Mesenchymal stem cell (in vitro differentiated cells and primary cell): ENCODE measurements around the gene TYSND1.

Experiments used
- DNase-seq: peaks from one replicate; pipeline ENCODE4 v3.0.0-alpha.2; 2013
- H2AFZ ChIP-seq: one replicate; pipeline ENCODE4 v1.6.1; 2013; ENCODE audit warnings: low read depth, mild to moderate bottlenecking, control low read depth, inconsistent platforms, low read length, moderate library complexity
- H2AK5ac ChIP-seq: 2 replicates; pipeline ENCODE4 v1.6.1; 2013; ENCODE audit warnings: low read length, moderate library complexity, mild to moderate bottlenecking, inconsistent platforms; ENCODE audit not compliant: severe bottlenecking
- H2BK120ac ChIP-seq: one replicate; pipeline ENCODE4 v1.6.1; 2013; ENCODE audit warnings: low read depth, mild to moderate bottlenecking, inconsistent platforms, low read length, moderate library complexity
- H2BK12ac ChIP-seq, 2 experiments: one replicate each; pipeline ENCODE4 v1.6.1; 2013; ENCODE audit warnings: inconsistent platforms in 2 of 2, low read length in 2 of 2, mild to moderate bottlenecking in 2 of 2, moderate library complexity in 2 of 2, control low read depth in 1 of 2
- H2BK15ac ChIP-seq: one replicate; pipeline ENCODE4 v1.6.1; 2013; ENCODE audit warnings: mild to moderate bottlenecking, low read depth, inconsistent platforms; ENCODE audit not compliant: poor library complexity, severe bottlenecking
- H2BK5ac ChIP-seq: 2 replicates; pipeline ENCODE4 v1.6.1; 2013; ENCODE audit warnings: low read depth, mild to moderate bottlenecking, low read length, control low read depth, inconsistent platforms; ENCODE audit not compliant: poor library complexity, severe bottlenecking
- H3K14ac ChIP-seq, 2 experiments: one replicate each; pipeline ENCODE4 v1.6.1; 2013; ENCODE audit warnings: inconsistent platforms in 2 of 2, low read length in 2 of 2, control low read depth in 1 of 2, mild to moderate bottlenecking in 1 of 2, moderate library complexity in 1 of 2
- H3K18ac ChIP-seq, 2 experiments: one replicate each; pipeline ENCODE4 v1.6.1; 2013; ENCODE audit warnings: inconsistent platforms in 2 of 2, low read length in 2 of 2, control low read depth in 1 of 2, low read depth in 1 of 2, mild to moderate bottlenecking in 1 of 2
- H3K23ac ChIP-seq, 2 experiments: one replicate each; pipeline ENCODE4 v1.6.1; 2013; ENCODE audit warnings: inconsistent platforms in 2 of 2, low read length in 2 of 2, mild to moderate bottlenecking in 2 of 2, moderate library complexity in 2 of 2, control low read depth in 1 of 2
- H3K27ac ChIP-seq: 2 replicates; pipeline ENCODE4 v1.5.1; 2013; ENCODE audit warnings: mild to moderate bottlenecking, moderate library complexity, low read length, control low read depth, inconsistent platforms; ENCODE audit not compliant: poor library complexity, severe bottlenecking
- H3K27me3 ChIP-seq, 2 experiments: 2 replicates each; pipeline versions ENCODE4 v1.6.1 to v1.7.0; 2013; ENCODE audit warnings: low read length in 2 of 2, mild to moderate bottlenecking in 2 of 2, moderate library complexity in 2 of 2, control low read depth in 1 of 2, inconsistent platforms in 1 of 2; ENCODE audit not compliant: control insufficient read depth in 1 of 2, insufficient read depth in 1 of 2
- H3K36me3 ChIP-seq, 2 experiments: 2 replicates each; pipeline versions ENCODE4 v1.6.1 to v1.7.0; 2013; ENCODE audit warnings: low read length in 2 of 2, control low read depth in 1 of 2, inconsistent platforms in 1 of 2, low read depth in 1 of 2, mild to moderate bottlenecking in 1 of 2; ENCODE audit not compliant: insufficient read depth in 2 of 2, control insufficient read depth in 1 of 2
- H3K4ac ChIP-seq, 2 experiments: one replicate each; pipeline ENCODE4 v1.6.1; 2013; ENCODE audit warnings: inconsistent platforms in 2 of 2, low read length in 2 of 2, mild to moderate bottlenecking in 2 of 2, moderate library complexity in 2 of 2, control low read depth in 1 of 2, low read depth in 1 of 2
- H3K4me1 ChIP-seq: 2 replicates; pipeline ENCODE4 v1.6.1; 2013; ENCODE audit warnings: low read depth, low read length, control low read depth; ENCODE audit not compliant: control insufficient read depth, insufficient read depth
- H3K4me2 ChIP-seq: 2 replicates; pipeline ENCODE4 v1.6.1; 2013; ENCODE audit warnings: low read length, mild to moderate bottlenecking, inconsistent platforms; ENCODE audit not compliant: poor library complexity, severe bottlenecking
- H3K4me3 ChIP-seq, 2 experiments: 2 replicates each; pipeline versions ENCODE4 v1.5.1 to v1.7.0; 2013; ENCODE audit warnings: low read length in 2 of 2, mild to moderate bottlenecking in 2 of 2, control low read depth in 1 of 2, low read depth in 1 of 2; ENCODE audit not compliant: insufficient read depth in 1 of 2
- H3K79me1 ChIP-seq: replicated peaks from 2 replicates; pipeline ENCODE4 v1.6.1; 2013; ENCODE audit warnings: mild to moderate bottlenecking, control low read depth, low read length, inconsistent platforms; ENCODE audit not compliant: poor library complexity, severe bottlenecking
- H3K9ac ChIP-seq: 2 replicates; pipeline ENCODE4 v1.7.0; 2013; ENCODE audit warnings: mild to moderate bottlenecking, low read length, moderate library complexity
- H3K9me3 ChIP-seq: 2 replicates; pipeline ENCODE4 v1.7.0; 2013; ENCODE audit warnings: mild to moderate bottlenecking, low read length; ENCODE audit not compliant: control insufficient read depth
- H4K8ac ChIP-seq: one replicate; pipeline ENCODE4 v1.6.1; 2013; ENCODE audit warnings: inconsistent platforms, mild to moderate bottlenecking, low read length, moderate library complexity
- H4K91ac ChIP-seq: one replicate; pipeline ENCODE4 v1.6.1; 2013; ENCODE audit warnings: mild to moderate bottlenecking, low read length, inconsistent platforms
- WGBS: methylation state at CpG from one replicate; pipeline ENCODE4 v1.1.7; 2013; ENCODE audit warnings: mixed read lengths; 5-methylcytosine and 5-hydroxymethylcytosine counted together

The TYSND1 gene

GRCh38 chr10:70169649-70170364 is 23.3 kb upstream of the TYSND1 start:
- Histone ChIP-seq H2AK5ac (peak overlapping the region; percentile 71), H2BK5ac (no peak overlapping the region), H3K4me3 (peak overlapping the region; percentile 98 to 99), H3K14ac (peak overlapping the region in 1 of 2 experiments; percentile 44), H3K9me3 (no peaks in the 10 kb centered on the region), H4K8ac (peak overlapping the region; percentile 94), H4K91ac (peak overlapping the region; percentile 52), H3K9ac (peak overlapping the region; percentile 99), H2AFZ (no peak overlapping the region), H2BK120ac (peak overlapping the region; percentile 56), H3K27ac (peak overlapping the region; percentile 70), H2BK12ac (no peak overlapping the region), H3K4me2 (peak overlapping the region; percentile 82), H3K36me3 (peaks cover 0 to 29% of the 10 kb centered on the region in 2 experiments), H3K4me1 (peaks cover 4% of the 10 kb centered on the region), H3K4ac (peak overlapping the region; percentile 35 to 98), H3K79me1 (no peaks in the 10 kb centered on the region), H3K18ac (peak overlapping the region; percentile 85 to 98), H3K23ac (peak overlapping the region in 1 of 2 experiments; percentile 89), H3K27me3 (no peaks in the 10 kb centered on the region), H2BK15ac (no peak overlapping the region)
- DNase-seq: peak; percentile 45
- WGBS: 1% methylated on average over 39 of the region's 40 CpGs

- no peaks in the 10 kb centered on the region for H3K79me1 ChIP-seq
- H3K18ac ChIP-seq: no peak overlapping the region
- no peak overlapping the region for H2BK12ac ChIP-seq
- peaks cover 0 to 37% of the 10 kb centered on the region in 2 experiments for H3K36me3 ChIP-seq
- no peak overlapping the region for H4K91ac ChIP-seq
- H3K9me3 ChIP-seq: no peaks in the 10 kb centered on the region
- no peak overlapping the region for H2BK120ac ChIP-seq
- peak overlapping the region; percentile 73 for H3K4me2 ChIP-seq
- WGBS: 78% methylated on average over 1 of the region's 2 CpGs
- H2BK5ac ChIP-seq: no peak overlapping the region
- no peak overlapping the region for H4K8ac ChIP-seq
- peaks cover 4% of the 10 kb centered on the region for H3K4me1 ChIP-seq
- no peaks in the 10 kb centered on the region for H3K27me3 ChIP-seq
- peak overlapping the region; percentile 99 for H3K9ac ChIP-seq
- H3K23ac ChIP-seq: peak overlapping the region in 1 of 2 experiments; percentile 94
- H2BK15ac ChIP-seq: no peak overlapping the region
- H3K4ac ChIP-seq: peak overlapping the region in 1 of 2 experiments; percentile 26
- no peak overlapping the region for H2AK5ac ChIP-seq
- peak; percentile 11 for DNase-seq
- H3K27ac ChIP-seq: no peak overlapping the region
- H2AFZ ChIP-seq: no peak overlapping the region
- peak overlapping the region in 1 of 2 experiments; percentile 15 for H3K14ac ChIP-seq
- peak overlapping the region in 1 of 2 experiments; percentile 99 for H3K4me3 ChIP-seq
Measured at GRCh38 chr10:70169011-70169410, 22.5 kb upstream of the TYSND1 start.

- no peak overlapping the region for H3K4me2 ChIP-seq
- no peak overlapping the region for H3K18ac ChIP-seq
- H3K9ac ChIP-seq: peak overlapping the region; percentile 99
- no peak overlapping the region for H4K8ac ChIP-seq
- WGBS: 85% methylated on average over 5 of the region's 7 CpGs
- H3K36me3 ChIP-seq: peaks cover 0 to 49% of the 10 kb centered on the region in 2 experiments
- H2BK5ac ChIP-seq: no peak overlapping the region
- no peak overlapping the region for H2BK120ac ChIP-seq
- no peak overlapping the region for H3K4ac ChIP-seq
- H2AK5ac ChIP-seq: no peak overlapping the region
- H3K27ac ChIP-seq: no peak overlapping the region
- H4K91ac ChIP-seq: no peak overlapping the region
- no peak overlapping the region for H2BK12ac ChIP-seq
- H3K4me3 ChIP-seq: peak overlapping the region in 1 of 2 experiments; percentile 99
- no peak overlapping the region for H2AFZ ChIP-seq
- no peaks in the 10 kb centered on the region for H3K79me1 ChIP-seq
- H3K9me3 ChIP-seq: no peaks in the 10 kb centered on the region
- no peaks in the 10 kb centered on the region for H3K27me3 ChIP-seq
- no peak for DNase-seq
- H3K14ac ChIP-seq: no peak overlapping the region
- no peak overlapping the region for H3K23ac ChIP-seq
- peaks cover 4% of the 10 kb centered on the region for H3K4me1 ChIP-seq
- H2BK15ac ChIP-seq: no peak overlapping the region
Measured at GRCh38 chr10:70167246-70167645, 20.7 kb upstream of the TYSND1 start.

DNA sequence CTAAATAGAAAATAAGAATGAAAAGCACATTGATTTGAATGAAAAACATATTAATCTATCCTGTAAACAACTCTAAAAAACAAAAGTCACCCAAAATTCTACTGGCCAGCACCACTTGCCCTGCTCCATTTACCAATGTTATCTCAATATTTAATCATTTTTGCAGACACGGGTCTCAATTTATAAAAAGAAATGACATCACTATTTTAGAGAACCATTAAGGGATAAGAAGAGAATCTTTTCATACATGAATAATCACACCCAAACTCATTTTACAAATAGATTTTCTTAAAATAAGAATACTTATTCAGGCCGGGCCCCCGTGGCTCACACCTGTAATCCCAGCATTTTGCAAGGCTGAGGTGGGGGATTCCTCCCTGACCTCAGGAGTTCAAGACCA is 19.9 kb upstream of the TYSND1 start:
- Histone ChIP-seq H3K18ac (no peak overlapping the region), H2BK15ac (no peak overlapping the region), H3K4me3 (peak overlapping the region in 1 of 2 experiments; percentile 99), H3K23ac (no peak overlapping the region), H3K9ac (no peak overlapping the region), H2AFZ (no peak overlapping the region), H3K14ac (no peak overlapping the region), H2BK12ac (no peak overlapping the region), H3K4me1 (peaks cover 7% of the 10 kb centered on the region), H4K91ac (no peak overlapping the region), H3K36me3 (peaks cover 0 to 56% of the 10 kb centered on the region in 2 experiments), H3K4me2 (no peak overlapping the region), H3K27ac (no peak overlapping the region), H2BK5ac (no peak overlapping the region), H4K8ac (no peak overlapping the region), H3K79me1 (no peaks in the 10 kb centered on the region), H3K4ac (no peak overlapping the region), H3K27me3 (no peaks in the 10 kb centered on the region), H2AK5ac (no peak overlapping the region), H2BK120ac (no peak overlapping the region), H3K9me3 (no peaks in the 10 kb centered on the region)
- 94% methylated on average over 3 of the region's 3 CpGs for WGBS
- no peak for DNase-seq
